Smooth muscle cell (in vitro differentiated cells): ENCODE measurements around the gene AGRN. TPM values are rescaled to one million over a fixed set of nuclear protein-coding genes. Genes with fewer than 3 reads are reported as not detected.

ENCODE experiments used
- DNase-seq: peaks from one replicate; lab custom pipeline; 2025; ENCODE audit not compliant: unreplicated experiment; lab: John Stamatoyannopoulos, UW
- H2AFZ ChIP-seq: fragments of 200-600 bp; sonication (generic); 2 replicates; pipeline ENCODE4 v1.6.0; 2016; ENCODE audit warnings: antibody characterized with exemption, low read depth, mild to moderate bottlenecking
- H3F3A ChIP-seq: fragments of 200-600 bp; sonication (generic); 2 replicates; pipeline ENCODE4 v1.6.0; 2017; ENCODE audit warnings: antibody characterized with exemption, low read depth
- H3K27ac ChIP-seq: fragments of 200-600 bp; sonication (generic); 2 replicates; pipeline ENCODE4 v1.5.1; 2016; ENCODE audit warnings: low read depth, mild to moderate bottlenecking
- H3K27me3 ChIP-seq: fragments of 200-600 bp; sonication (generic); 2 replicates; pipeline ENCODE4 v1.6.1; 2016; ENCODE audit warnings: low read depth, mild to moderate bottlenecking
- H3K36me3 ChIP-seq: fragments of 200-600 bp; sonication (generic); 2 replicates; pipeline ENCODE4 v1.5.1; 2016; ENCODE audit warnings: low read depth
- H3K4me1 ChIP-seq: fragments of 200-600 bp; sonication (generic); 2 replicates; pipeline ENCODE4 v1.5.1; 2016; ENCODE audit warnings: low read depth
- H3K4me2 ChIP-seq: fragments of 200-600 bp; sonication (generic); 2 replicates; pipeline ENCODE4 v1.6.0; 2016; ENCODE audit warnings: mild to moderate bottlenecking
- H3K4me3 ChIP-seq: fragments of 200-600 bp; sonication (generic); 2 replicates; pipeline ENCODE4 v1.5.1; 2016; ENCODE audit warnings: mild to moderate bottlenecking
- H3K79me2 ChIP-seq: fragments of 200-600 bp; sonication (generic); 2 replicates; pipeline ENCODE4 v1.6.0; 2016; ENCODE audit warnings: low read depth, mild to moderate bottlenecking
- H3K9ac ChIP-seq: fragments of 200-600 bp; sonication (generic); 2 replicates; pipeline ENCODE4 v1.6.0; 2016; ENCODE audit warnings: low read depth
- H3K9me3 ChIP-seq: fragments of 200-600 bp; sonication (generic); replicated peaks from 2 replicates; pipeline ENCODE4 v1.5.1; 2016; ENCODE audit warnings: low read depth
- H4K20me1 ChIP-seq: fragments of 200-600 bp; sonication (generic); 2 replicates; pipeline ENCODE4 v1.6.0; 2016; ENCODE audit warnings: low read depth
- WGBS: methylation state at CpG from one replicate; pipeline ENCODE4 v1.1.7; 2016; ENCODE audit warnings: low lambda C conversion rate; 5-methylcytosine and 5-hydroxymethylcytosine counted together
- polyA plus RNA-seq: library from polyadenylated mRNA; unstranded; fragments of >200 nt; fragmentation: Nextera tagmentation; extraction: Ambion mirVana; gene quantifications from 2 replicates; pipeline ENCODE4 v1.2.1, GENCODE V29; 2016
- total RNA-seq: library from RNA; depleted of rRNA; stranded (reverse); fragments of >200 nt; gene quantifications from 2 replicates; pipeline ENCODE4 v1.2.3, GENCODE V29; 2014
- TF ChIP-seq, protein P1 (sequence below): fragments of 200-600 bp; sonication (generic); IDR thresholded peaks from 2 replicates; pipeline ENCODE4 v1.5.1; 2017; ENCODE audit warnings: borderline replicate concordance, mild to moderate bottlenecking, antibody characterized with exemption; ENCODE audit not compliant: insufficient read depth, poor library complexity, severe bottlenecking

AGRN gene
- total and polyA plus RNA-seq, 2 experiments from 2014 or later: 17.5 to 24.7 TPM

DNA sequence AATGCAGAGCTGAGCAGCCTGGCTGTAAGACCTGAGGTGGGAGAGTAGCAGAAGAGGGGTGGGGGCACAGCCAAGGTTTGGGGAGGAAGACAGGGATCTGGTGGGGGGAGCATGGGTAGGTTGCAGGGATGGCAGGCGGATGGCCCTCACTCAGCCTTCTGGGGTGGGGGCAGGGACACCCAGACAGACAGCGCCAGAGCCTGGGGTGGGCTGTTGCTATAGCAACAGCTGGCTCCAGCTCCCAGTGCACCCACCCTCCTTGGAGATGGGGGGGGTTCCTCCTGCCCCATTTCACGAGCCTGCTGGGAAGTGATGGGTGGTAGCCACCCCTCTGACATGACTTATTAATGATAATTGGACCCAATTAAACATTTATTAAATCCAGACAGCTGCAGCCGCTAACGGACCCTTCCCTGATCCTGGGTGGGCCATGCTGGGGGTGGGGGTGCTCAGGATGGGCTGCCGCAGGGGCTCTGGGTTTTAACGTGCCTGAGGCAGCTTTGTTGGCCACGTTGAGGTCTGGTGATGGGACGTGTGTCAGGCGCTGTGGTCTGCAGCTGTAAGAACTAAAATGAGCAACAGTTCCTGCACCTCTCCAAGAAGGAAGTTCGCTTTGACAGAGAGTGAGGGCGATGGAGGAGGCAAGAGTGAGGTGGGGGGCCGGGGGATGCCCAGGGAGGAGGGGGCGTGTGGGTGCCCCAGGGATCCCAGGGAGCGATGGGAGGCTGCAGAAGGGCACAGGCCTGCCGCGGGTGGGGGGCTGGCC lies 19.4 kb downstream of the AGRN start:
- Histone ChIP-seq H3K79me2 (no peaks in the 10 kb centered on the region), H3K27ac (no peak overlapping the region), H3K36me3 (no peaks in the 10 kb centered on the region), H3K4me2 (peak overlapping the region; percentile 93), H3K4me3 (no peak overlapping the region), H4K20me1 (peaks cover 81% of the 10 kb centered on the region), H3K27me3 (peaks cover 14% of the 10 kb centered on the region), H3K9ac (no peak overlapping the region), H2AFZ (no peak overlapping the region), H3K4me1 (peaks cover 10% of the 10 kb centered on the region), H3K9me3 (no peaks in the 10 kb centered on the region), H3F3A (no peaks in the 10 kb centered on the region)
- WGBS: 67% methylated on average over 12 of the region's 17 CpGs
- TF ChIP-seq, protein P1, sequence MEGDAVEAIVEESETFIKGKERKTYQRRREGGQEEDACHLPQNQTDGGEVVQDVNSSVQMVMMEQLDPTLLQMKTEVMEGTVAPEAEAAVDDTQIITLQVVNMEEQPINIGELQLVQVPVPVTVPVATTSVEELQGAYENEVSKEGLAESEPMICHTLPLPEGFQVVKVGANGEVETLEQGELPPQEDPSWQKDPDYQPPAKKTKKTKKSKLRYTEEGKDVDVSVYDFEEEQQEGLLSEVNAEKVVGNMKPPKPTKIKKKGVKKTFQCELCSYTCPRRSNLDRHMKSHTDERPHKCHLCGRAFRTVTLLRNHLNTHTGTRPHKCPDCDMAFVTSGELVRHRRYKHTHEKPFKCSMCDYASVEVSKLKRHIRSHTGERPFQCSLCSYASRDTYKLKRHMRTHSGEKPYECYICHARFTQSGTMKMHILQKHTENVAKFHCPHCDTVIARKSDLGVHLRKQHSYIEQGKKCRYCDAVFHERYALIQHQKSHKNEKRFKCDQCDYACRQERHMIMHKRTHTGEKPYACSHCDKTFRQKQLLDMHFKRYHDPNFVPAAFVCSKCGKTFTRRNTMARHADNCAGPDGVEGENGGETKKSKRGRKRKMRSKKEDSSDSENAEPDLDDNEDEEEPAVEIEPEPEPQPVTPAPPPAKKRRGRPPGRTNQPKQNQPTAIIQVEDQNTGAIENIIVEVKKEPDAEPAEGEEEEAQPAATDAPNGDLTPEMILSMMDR: no peak
- DNase-seq: no peak

DNA sequence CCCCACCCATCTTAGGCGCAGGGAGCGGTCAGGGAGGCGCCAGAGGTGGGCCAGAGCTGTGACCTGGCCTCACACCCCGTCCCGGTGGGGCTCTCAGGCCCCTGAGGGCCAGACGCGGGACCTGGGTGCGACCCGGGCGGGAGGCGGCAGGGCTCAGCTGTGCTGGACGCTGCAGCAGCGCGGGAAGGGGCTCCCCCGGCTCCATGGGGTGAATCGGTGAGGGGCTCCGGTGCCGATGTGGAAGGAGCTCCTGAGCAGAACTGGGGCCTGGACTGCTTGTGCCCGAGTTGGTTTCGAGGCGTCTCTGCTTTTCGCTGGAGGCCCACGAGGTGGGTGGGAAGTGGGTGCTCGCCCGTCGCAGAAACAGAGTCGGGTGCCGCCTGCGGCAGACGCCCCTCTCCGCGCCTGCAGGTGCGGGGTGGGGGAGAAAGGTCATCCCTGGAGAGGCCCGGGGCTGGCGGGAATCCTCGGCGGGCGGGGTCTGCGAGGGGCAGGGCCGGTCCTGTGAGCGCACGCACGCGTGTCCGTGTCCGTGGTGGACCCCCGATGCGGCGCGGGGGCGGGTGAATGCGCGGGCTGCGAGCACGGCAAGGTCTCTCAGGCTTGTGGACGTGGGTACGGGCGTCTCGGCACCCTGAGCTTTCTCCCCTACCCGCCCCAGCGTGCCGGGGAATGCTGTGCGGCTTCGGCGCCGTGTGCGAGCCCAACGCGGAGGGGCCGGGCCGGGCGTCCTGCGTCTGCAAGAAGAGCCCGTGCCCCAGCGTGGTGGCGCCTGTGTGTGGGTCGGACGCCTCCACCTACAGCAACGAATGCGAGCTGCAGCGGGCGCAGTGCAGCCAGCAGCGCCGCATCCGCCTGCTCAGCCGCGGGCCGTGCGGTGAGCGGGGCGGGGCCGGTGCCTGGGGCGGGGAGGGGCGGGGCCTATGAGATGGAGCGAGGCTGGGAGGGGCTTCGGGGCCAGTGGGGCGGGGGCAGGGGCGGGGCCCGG lies 20.4 kb downstream of the AGRN start:
- H3K27ac ChIP-seq: no peak overlapping the region
- H2AFZ ChIP-seq: no peak overlapping the region
- peaks cover 11% of the 10 kb centered on the region for H3K27me3 ChIP-seq
- 17% methylated on average over 50 of the region's 99 CpGs for WGBS
- TF ChIP-seq, protein P1: no peak
- H3K4me3 ChIP-seq: peak overlapping the region; percentile 48
- H3K36me3 ChIP-seq: no peaks in the 10 kb centered on the region
- no peaks in the 10 kb centered on the region for H3K9me3 ChIP-seq
- H3K4me1 ChIP-seq: peaks cover 10% of the 10 kb centered on the region
- H3K9ac ChIP-seq: no peak overlapping the region
- H3K4me2 ChIP-seq: peak overlapping the region; percentile 93
- H4K20me1 ChIP-seq: peaks cover 74% of the 10 kb centered on the region
- no peaks in the 10 kb centered on the region for H3F3A ChIP-seq
- H3K79me2 ChIP-seq: no peaks in the 10 kb centered on the region
- DNase-seq: peak; percentile 60

DNA sequence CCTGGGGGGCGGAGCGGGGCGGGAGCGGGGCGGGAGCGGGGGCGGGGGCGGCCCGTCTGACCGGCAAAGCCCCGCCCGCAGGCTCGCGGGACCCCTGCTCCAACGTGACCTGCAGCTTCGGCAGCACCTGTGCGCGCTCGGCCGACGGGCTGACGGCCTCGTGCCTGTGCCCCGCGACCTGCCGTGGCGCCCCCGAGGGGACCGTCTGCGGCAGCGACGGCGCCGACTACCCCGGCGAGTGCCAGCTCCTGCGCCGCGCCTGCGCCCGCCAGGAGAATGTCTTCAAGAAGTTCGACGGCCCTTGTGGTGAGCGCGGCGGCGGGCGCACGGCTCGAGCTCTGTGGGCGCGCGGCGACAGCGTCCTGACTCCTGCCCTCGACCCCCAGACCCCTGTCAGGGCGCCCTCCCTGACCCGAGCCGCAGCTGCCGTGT lies 21.2 kb downstream of the AGRN start:
- 60% methylated on average over 37 of the region's 60 CpGs for WGBS
- no peak overlapping the region for H3K4me3 ChIP-seq

More for the DNA sequence above, 21.2 kb downstream of the AGRN start:
- TF ChIP-seq, protein P1: no peak
- Histone ChIP-seq H4K20me1 (peaks cover 65% of the 10 kb centered on the region), H3K9me3 (no peaks in the 10 kb centered on the region), H2AFZ (no peak overlapping the region), H3K4me1 (peaks cover 10% of the 10 kb centered on the region), H3K27me3 (peaks cover 11% of the 10 kb centered on the region), H3K79me2 (no peaks in the 10 kb centered on the region), H3K36me3 (no peaks in the 10 kb centered on the region), H3K9ac (no peak overlapping the region), H3F3A (no peaks in the 10 kb centered on the region), H3K4me2 (no peak overlapping the region), H3K27ac (no peak overlapping the region)
- DNase-seq: no peak
